Measurements from ENCODE around the gene CETN1.

Gene CETN1

DNA sequence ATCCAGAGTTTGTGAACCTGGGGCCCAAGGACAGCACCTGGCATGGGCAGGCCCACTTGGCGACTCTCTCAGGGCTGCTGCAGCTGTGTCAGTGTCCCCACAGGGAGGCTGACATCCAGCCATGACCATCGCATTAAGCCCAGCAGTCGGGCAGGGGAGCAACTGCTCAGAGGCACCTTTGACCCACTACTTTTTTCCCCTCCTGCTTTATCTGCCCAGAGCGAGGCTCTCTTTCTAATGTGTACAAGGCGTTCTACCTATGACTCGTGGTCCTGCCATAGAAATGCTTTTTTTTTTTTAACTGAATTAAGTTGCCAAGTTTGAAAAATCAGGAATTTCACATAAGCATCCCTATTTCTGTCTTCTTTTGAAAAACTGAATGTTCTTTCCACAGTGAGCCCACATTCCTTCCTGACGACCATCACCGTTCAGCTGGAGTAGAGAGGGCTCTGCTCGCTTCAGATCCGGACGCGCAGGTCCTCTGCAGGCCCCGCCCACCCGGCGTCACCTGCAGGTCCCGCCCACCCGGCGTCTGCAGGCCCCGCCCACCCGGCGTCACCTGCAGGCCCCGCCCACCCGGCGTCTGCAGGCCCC is 16.2 kb downstream of the CETN1 start:
- DNase-seq (ENCODE audit: extremely low read depth, low read depth), result no peak
- TF ChIP-seq, protein P1, sequence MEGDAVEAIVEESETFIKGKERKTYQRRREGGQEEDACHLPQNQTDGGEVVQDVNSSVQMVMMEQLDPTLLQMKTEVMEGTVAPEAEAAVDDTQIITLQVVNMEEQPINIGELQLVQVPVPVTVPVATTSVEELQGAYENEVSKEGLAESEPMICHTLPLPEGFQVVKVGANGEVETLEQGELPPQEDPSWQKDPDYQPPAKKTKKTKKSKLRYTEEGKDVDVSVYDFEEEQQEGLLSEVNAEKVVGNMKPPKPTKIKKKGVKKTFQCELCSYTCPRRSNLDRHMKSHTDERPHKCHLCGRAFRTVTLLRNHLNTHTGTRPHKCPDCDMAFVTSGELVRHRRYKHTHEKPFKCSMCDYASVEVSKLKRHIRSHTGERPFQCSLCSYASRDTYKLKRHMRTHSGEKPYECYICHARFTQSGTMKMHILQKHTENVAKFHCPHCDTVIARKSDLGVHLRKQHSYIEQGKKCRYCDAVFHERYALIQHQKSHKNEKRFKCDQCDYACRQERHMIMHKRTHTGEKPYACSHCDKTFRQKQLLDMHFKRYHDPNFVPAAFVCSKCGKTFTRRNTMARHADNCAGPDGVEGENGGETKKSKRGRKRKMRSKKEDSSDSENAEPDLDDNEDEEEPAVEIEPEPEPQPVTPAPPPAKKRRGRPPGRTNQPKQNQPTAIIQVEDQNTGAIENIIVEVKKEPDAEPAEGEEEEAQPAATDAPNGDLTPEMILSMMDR (IDR thresholded peaks at IDR 0.05; ENCODE audit: low read depth, low read length), result no peak

DNA sequence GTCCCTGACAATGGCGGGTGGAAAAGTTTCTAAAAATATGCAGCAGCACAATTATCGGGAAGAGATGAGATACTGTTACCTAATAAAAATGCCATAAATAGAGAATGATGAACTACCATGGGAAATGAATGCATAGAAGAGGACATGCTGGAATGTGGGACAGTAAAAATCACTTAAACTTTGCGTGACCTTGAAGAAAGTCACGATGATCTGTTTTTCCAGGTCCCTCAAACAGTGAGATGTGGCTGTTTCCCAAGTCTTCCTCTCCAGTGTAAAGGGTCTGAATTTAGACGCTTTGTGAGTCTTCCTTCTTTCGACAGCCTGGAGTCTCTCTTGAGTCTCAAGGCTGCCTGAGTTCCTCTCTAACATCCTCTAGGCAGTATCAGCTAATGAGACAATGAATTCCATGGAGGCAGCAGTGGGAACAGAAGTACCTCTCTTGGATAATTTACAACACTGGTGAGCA is 18.0 kb downstream of the CETN1 start:
- DNase-seq (ENCODE audit: extremely low read depth, low read depth), result no peak
- TF ChIP-seq, protein P1 (IDR thresholded peaks at IDR 0.05; ENCODE audit: low read depth, low read length), result no peak

DNA sequence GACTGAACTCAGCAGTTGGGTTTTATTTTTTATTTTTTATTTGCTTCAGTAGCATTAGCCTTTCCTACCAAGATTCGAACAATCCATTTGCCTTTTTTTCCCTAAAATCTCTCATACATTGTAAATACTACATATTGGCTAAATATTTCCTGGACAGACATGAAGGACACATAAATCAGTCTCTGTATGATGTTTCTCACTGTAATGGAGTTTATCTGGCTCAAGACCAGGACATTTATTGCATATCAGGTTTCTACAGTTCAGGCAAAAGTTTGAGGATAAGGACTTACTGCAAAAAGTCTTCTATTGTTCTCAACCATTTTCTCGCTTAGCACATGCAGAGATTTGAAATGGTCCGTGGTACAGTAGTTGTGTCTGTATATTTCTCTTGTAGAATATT is 19.9 kb downstream of the CETN1 start:
- DNase-seq (ENCODE audit: extremely low read depth, low read depth), result no peak
- TF ChIP-seq, protein P1 (IDR thresholded peaks at IDR 0.05; ENCODE audit: low read depth, low read length), result no peak

DNA sequence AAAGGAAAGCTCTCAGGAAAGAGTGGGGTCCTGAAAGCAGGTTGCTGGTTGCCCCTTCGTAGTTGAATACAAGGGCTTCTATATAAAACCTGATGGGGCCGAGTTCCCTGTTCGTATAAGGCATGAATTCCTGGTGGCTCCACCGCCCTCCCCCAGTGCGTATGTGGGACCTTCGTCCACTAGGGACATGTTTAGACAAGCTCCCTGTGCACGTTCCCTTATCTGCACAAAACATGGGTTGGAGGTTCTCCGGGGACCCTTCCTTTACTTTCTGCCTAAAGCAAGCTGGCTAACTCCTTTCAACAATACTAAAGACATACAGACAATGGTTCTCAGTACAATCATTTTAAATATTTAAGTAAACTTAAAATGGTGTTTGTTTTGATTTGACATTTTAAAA is 24.6 kb downstream of the CETN1 start:
- TF ChIP-seq, protein P1 (IDR thresholded peaks at IDR 0.05; ENCODE audit: low read depth, low read length), result no peak
- DNase-seq (ENCODE audit: extremely low read depth, low read depth), result no peak

DNA sequence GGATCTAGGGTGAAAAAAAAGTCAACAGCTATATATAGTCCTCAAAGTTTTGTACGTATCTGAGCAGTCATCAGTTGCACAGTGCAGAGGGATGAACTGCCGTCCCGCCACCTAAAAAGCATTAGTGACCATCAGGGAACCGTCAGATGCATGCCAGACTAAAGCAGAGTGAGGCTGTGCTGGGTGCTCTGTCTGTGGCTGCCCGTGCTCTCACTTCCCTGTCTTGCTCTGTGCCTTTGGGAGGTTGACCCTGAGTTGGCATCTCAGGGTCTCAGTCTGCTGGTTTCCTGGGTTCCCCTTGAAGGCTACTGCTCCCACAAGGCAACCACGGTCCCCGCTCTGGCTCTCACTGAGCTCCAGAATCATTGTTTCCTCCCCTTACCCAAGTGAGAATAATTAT is 27.8 kb downstream of the CETN1 start:
- DNase-seq (ENCODE audit: extremely low read depth, low read depth), result no peak
- TF ChIP-seq, protein P1 (IDR thresholded peaks at IDR 0.05; ENCODE audit: low read depth, low read length), result no peak

DNA sequence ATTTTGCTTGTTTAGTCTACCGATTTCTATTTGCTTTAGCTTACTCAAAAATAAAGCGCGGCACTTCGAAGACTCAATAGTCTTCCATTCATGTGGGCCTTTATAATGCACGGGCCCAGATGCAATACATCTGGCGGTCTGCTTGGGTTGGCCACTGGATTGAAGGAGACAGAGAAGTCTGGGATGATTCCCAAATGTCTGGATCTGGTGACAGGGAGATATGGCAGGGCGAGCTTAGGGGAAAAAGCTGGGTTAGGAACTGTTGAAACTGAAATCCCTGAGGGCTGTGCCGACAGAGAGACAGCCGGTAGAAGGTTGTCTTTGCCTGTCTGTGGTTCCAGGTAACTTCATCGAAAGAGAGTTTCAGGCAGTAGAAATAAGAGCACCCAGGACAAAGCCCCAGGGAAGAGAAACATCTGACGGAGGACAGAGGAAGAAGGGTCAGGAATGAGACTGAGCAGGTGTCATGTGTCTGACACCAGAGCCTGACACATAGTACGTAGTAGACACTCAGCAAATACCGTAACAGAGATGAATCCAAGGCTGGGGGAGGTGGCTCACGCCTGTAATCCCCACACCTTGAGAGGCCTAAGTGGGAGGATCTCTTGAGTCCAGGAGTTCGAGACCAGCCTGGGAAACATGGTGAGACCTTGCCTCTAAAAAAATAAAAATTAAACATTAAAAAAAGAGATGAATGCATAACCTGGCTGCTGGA is 30.2 kb downstream of the CETN1 start:
- no peak for DNase-seq (ENCODE audit: extremely low read depth, low read depth)
- TF ChIP-seq, protein P1 (IDR thresholded peaks at IDR 0.05; ENCODE audit: low read depth, low read length), result no peak

DNA sequence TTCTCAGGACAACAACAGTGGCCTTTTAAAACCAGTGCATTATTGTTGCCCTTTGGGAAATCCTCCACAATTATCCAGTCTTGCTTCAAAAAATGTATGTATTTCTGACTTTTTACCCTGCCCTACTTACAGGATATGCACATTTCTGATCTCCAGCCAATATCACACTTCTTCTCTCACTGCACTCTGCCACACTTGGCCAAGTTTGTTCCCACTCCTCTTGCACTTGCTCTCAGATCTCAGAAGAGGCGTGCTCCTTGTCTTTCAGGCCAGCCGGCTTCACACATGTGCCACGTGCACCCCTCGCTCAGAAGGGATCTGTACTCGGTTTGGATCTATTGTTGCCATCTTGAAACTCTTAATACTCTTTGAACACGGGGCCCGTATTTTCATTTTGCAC is 32.0 kb downstream of the CETN1 start:
- TF ChIP-seq, protein P1 (IDR thresholded peaks at IDR 0.05; ENCODE audit: low read depth, low read length), result no peak
- DNase-seq (ENCODE audit: extremely low read depth, low read depth), result no peak
